OCI-M1 (cell line): ENCODE measurements around the gene ZFAND2B.

Experiments used
- DNase-seq: peaks from one replicate; lab custom pipeline; 2025; lab: John Stamatoyannopoulos, UW

The ZFAND2B gene

DNA sequence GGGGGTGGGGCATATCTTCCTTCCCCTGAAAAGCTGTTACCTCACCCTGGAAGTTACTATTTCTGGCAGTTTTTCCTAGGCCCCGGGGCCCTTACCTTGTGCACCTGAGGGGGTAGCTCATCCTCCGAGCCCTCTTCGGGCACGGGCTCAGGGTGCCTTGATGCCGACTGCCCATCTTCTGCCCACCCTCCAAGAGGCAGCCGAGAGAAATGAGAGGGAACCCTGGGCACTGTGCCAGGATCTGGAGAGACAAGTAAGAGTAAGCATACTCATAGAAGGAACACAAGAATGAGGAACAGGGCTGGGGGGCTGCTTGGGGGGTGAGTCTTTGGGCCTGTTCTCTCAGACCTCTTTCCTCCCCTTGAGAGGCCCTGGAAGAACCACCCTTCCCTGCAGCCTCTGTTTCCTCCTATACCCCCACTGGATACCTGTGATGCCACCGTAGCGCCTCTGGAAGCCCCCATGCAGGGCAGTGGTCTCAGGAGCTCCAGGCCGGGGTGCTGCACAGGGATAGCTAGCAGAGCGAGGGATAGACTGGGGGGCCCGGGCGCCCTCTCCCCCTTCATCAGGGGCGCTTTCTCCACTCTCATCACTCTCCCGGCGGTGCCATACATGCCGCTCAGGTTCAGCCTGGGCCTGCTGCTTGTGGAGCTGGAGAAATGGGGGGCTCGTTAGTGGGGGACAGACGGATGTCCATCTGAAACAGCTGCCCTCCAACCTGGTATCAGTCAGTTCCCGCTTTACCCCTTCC, 14.2 kb downstream of the ZFAND2B start:
- no peak for DNase-seq

DNA sequence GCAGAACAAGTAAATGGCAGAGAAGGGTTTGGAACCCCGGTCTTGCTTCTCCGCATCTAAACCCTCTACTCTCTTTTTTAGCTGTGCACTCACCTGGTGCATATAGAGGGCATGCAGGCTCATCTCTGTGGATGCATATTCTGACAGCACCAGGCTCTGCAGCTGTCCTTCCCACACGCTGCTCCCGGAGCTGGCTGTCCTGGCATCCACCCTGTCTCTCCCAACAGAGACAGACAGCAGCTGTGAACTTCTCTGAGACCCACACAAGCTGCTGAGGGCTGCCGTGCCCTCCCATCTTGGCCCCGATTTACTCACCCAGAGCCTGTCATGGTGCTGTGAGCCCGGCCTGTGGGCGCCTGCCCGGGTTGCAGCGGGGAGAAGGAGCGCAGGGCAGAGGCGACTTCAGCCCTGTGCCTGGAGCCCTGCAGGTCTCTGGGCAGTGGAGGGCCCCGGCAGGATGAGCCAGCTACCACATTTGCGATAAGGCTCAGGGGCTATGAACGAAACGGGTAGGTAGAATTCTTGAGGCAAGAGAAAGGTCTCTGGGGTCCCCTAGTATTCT, 15.5 kb downstream of the ZFAND2B start:
- DNase-seq: no peak

DNA sequence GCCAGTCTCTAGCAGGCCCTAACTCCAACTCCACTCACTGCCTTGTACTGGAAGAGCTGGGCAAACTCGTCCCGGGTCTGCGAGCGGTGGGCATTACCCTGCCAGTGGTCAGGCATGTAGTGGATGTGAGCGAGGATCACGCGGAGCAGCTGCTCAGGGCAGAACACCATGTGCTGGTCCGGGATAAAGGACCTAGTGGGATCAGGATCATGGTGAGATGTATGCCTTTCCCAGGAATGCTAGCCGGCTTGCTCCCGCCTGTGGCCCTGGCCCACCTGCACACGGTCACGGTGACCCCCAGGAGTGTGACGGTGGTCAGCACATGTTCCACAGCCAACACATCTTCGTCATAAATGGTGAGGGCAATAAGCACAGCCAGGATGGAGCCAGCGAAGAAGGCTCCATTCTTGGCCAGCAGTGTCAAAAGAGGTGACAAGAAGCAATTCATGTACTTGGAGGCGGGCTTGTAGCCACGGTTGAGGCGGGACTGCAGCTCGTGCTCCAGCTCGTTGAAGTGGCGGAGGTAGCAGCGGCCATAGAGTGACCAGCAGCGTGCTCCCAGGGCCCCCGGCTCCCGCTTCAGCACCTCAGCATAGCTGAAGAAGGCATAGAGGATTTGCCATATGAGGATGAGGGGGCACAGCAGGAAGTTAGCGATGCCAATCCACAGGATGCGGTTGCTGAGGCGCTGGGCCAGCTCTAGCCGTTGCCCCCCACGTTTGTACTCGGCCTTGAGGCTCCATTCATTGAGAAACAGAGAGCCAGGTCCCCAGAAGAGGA, 17.4 kb downstream of the ZFAND2B start:
- DNase-seq: no peak

DNA sequence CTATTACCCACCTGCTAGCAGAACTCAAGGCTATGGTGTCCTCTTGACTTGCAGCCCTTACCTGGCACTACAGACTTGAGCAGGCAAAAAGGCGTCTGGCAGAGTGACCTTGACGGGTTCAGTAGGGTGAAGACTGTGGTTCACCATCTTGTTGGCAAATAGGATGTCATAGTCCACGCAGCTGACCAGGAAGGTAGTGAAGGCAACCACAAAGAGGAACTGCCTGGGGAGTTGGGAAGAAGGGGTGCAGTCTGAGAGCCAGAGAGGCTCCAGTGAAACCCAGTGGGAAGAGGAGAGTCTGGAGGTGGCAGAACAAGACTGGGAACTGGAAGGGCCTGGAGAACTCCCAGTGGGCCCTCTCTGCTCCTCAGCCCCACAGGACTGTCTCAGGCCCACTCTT, 18.8 kb downstream of the ZFAND2B start:
- DNase-seq: peak; percentile 44

DNA sequence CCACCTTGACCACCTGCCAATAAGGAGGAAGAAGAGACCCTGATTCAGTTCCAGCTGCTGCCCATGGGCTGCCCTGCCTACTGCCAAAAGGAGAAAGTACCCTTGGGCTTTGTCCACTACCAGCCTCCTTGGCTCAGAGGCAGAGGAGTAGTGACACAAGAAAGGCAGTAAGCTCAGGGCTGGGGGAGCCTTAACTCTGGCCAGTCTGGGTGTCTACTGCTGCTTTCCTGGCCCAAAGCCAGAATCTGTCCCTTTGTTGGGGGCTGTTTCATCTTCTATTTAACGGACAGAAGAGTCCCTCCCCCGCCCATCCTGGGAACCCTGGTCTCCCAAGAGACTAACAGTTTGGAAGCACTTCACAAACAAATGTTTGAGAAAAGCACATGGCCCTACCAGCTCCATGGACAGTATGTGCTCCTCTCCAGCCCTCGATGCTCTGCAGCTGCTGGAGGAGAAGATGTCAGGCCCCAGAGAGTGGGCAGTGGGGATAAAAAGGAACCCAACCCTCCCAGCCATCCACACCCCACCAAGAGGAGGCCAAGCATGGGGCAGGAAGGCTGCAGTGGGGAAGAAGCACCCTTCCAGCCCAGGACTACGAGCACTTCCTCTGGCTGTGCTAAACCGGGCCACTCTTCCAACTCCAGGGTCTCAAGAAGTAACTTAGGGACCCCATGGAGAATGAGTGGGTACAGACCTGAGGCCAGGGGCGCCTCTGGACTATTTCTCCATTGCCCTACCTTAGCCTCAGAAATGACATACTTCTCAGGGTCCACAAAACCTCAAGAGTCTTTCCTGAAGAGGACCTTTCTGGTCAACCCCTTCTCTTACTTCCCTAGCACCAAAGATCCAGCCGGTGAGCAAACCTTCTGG, 21.7 kb downstream of the ZFAND2B start:
- DNase-seq: peak; percentile 39

DNA sequence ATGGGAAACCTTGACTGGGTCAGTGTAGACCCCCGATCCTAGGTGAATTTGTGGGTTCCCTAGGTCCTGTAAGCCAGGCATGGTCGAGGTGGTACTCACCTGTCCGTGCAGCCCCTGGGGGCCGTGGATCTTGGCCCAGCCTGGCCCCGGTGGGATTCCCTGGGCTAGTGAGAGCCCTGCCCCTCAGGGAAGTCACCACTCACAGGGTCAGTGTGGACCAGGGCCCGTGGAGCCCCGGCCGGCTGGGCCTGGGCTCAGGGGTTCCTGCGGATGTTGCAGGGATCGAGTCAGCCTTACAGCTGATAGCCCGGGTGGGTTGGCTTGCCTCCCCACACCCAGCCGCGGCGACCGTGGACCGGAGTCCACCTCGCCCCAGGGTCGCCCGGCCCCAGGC, 22.3 kb downstream of the ZFAND2B start:
- DNase-seq: peak; percentile 48

DNA sequence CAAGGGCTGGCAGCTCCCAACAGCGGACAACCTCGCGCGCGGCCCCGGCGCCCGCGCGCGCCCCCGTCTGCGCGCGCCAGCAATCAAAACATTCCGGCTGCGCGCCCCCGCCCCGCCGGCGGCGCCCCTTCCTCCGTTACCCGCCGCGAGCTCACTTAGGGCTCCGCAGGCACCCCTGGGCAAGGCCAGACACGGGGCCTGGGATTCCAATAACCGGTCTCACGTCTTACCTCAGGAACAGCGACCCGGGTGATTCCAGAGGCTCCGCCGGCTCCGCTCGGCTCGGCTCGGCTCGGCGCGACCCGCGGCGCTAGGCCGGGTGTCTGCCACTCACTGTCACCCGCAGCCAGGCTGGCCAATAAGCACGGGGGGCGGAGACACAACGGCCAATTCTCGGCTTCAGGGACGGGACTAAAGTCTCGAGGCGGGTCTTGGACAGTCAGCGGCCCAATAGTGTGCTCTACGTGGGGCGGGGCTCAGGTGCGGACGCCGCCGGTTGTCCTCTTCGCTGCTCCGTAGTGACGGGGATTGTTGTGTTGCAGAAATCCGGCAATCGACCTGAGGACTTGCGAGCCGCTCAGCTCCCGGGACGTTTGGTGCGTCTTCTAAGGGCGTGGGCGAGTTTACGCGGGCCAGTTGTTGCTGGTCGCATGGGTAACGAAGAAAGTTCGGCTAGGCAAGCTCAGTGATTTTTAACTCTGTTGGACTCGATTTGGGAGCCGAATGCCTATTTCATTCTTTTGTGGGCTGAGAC, 22.9 kb downstream of the ZFAND2B start, which contains the start of the genes ANKZF1 and ATG9A:
Gene ANKZF1 (plus strand): TSS at position 502 of the 754 bp plus-strand sequence. CDS start 452 bp downstream, outside the sequence.
Gene ATG9A (minus strand): TSS at position 332 of the 754 bp plus-strand sequence. CDS start 1,612 bp downstream, outside the sequence.
- peak; percentile 99 for DNase-seq

DNA sequence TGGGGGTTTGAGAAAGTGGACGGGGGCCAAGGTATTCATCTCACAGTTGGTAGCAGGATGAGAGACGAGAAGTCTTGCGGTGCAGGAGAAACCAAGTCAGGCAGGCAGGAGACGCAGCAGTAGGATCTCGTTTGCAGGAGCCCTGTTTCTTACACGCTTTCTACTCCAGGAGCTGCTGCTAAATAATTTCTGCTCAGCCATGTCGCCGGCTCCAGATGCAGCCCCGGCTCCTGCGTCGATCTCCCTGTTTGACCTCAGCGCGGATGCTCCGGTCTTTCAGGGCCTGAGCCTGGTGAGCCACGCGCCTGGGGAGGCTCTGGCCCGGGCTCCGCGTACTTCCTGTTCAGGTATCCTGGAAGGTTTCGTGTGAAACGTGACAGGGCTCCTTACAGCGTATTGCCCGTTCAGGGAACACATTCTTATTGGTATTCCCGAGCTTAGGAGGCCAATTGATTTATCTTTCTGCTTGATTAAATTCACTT, 23.5 kb downstream of the ZFAND2B start:
- DNase-seq: peak; percentile 59

DNA sequence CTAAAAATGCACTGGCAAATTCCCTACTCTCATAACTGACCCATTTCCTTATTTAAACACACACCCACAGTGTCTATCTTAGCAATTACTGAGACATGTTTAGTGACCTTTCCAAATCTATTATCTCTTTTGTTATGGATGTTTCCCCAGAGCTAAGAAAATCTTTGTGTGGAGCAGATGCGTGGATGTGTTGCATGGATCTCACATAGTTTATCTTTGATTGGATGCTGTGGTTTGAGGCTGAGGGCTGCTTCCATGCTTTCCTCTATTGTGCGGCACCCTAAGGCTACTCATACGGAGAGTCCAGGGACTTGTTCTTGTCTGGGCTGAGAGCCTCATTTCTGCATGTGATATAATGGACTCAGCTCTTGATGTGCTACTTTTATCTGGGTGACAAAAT, 27.7 kb downstream of the ZFAND2B start:
- DNase-seq: no peak

DNA sequence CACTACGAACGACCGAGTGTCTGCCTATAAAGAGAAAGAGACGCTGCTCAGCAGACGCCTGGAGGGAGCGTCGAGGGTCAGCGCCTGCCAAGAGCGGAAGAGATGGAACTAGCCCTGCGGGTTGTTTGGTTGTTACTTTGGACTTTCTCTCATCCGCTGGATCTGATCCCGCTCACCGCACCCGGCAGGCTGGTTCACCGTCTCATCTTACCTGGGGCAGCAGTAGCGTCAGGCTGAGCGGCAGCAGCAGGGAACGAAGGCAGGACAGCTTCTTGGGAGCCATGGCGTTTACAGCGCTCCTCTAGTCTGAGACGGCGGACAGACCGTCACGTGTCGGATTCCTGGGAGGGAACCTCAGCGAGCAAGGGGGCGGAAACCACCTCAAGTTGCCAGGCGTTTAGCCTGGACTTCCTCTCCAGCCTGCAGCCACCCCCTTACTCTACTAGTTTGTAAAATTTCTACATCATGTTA, 36.7 kb downstream of the ZFAND2B start:
- no peak for DNase-seq

DNA sequence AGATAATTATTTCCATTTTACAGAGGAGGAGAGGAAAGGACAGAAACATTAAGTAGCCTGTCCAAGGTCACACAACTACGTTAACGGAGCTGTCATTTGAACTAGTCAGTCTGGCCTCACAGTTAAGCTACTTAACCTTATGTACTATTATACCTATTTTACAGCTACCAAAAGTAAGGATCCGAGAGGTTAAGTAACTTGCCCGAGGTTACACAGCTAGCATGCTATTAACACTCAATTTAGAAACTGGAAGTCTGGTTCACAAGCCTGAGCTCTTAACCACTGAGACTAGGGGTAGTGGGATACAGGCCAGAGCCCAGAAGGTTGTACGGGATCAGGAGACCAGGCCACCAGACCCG, 38.2 kb downstream of the ZFAND2B start:
- no peak for DNase-seq

DNA sequence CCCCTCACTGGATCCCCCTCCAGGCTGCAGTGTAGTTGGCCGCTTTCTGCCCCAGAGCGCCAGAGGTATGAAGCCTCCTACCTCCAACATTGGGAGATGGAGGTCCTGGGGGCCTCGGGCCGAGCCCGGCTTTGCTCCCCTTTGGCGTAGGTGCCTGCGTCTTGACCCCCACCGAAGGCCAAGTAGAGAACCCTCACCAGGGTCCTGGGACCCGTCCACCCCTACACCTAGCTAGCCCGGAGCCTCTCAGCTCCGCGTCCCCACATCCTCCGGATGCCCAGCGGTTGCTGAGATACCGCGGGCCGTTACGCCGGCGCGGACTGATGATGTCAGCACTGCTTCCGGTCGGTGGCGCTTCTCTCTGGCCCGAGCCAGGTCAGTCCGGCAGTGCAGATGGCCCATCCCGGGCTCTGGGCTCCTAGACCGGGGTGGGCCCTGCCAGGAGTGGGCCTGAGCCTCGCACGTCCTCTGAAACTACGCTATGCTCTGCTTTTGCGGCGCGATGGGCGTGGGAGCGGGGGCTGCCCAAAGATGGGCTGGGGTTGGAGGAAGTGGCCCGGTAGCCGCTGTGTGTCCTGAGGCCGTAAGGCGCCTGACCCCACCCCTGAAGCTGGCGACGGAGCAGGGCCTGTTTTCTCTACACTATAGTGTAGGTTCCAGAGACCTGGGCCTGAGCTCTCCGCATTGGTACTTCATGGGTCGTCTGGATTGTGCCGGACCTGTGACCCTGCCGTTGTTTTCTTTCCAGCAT, 38.7 kb downstream of the ZFAND2B start, which contains the start of the genes GLB1L and STK16:
Gene GLB1L (minus strand): TSS at position 297 of the 751 bp plus-strand sequence. CDS start 1,871 bp downstream, outside the sequence.
Gene STK16 (plus strand): TSS at position 332 of the 751 bp plus-strand sequence. CDS start 521 bp downstream, outside the sequence.
- DNase-seq: peak; percentile 95

DNA sequence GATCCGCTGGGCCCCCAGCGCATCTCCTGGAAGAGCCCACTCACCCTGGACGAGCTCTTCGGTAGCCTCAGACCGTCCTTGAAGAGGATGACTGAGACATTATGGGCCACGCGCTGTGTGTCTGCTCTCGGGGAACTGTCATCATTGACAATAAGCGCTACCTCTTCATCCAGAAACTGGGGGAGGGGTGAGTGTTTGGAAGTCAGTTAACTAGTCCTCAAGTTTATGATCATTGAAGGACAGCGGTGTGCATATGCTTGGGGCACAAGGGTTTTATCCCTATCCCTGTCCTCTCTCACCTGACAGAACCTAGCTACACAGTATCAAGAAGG, 39.3 kb downstream of the ZFAND2B start:
- DNase-seq: no peak

DNA sequence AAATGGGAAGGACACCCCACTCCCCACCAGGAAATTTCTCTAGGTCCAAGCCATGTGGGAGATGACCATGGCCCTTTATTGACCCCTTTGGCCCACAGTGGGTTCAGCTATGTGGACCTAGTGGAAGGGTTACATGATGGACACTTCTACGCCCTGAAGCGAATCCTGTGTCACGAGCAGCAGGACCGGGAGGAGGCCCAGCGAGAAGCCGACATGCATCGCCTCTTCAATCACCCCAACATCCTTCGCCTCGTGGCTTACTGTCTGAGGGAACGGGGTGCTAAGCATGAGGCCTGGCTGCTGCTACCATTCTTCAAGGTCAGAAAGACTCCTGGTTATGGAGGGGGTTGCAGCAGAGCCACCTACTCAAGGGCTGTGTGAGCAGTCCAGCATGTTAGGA, 40.0 kb downstream of the ZFAND2B start:
- DNase-seq: no peak

DNA sequence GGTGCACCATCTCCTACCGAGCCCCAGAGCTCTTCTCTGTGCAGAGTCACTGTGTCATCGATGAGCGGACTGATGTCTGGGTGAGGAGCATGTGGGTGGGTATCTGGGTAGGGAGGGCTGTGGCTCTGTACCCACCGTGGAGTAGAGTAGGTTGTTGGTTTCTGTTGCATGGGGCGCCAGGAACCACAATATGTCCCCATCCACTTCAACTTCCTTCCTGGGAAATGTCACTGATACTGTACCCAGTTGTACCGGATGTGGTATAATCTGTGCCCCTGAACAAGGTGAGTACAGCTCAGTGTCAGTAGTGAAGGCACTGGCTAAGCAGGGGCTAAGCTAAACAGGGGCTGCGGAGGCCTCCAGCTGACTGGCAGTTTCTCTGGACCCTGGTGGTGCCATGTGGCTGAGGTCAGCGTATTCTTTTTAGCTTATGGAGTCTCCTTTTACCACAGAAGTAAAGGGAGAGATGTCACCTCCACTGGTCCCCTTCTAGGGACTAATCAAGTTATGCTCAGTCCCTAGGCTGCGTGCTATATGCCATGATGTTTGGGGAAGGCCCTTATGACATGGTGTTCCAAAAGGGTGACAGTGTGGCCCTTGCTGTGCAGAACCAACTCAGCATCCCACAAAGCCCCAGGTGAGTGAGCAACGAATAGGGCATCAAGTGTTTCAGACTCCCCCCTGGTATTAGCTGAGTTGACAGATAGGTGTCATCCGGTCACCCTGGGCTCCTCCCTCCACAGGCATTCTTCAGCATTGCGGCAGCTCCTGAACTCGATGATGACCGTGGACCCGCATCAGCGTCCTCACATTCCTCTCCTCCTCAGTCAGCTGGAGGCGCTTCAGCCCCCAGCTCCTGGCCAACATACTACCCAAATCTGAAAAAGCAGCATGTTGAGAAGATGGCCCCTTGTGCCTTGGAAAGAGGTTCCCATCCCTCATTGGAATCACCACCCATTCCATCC, 41.4 kb downstream of the ZFAND2B start:
- DNase-seq: no peak

DNA sequence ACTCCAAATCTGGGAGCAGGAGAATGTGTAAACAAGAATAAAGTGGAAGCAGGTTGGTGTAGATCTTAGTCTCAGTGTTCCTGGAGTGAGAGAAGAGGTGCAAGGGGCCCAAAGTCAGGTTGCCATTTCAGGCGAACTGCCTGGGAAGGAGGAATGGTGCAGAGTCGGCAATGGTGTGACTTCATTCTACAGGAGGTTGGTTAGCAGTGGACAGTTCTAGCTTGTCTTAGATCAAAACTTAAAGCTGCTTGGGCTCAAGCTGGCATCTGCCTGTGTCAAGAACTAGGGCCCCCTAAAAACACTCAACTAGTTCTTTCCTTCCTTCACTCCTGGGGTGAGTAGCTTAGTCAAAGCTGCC, 42.2 kb downstream of the ZFAND2B start:
- DNase-seq: no peak

DNA sequence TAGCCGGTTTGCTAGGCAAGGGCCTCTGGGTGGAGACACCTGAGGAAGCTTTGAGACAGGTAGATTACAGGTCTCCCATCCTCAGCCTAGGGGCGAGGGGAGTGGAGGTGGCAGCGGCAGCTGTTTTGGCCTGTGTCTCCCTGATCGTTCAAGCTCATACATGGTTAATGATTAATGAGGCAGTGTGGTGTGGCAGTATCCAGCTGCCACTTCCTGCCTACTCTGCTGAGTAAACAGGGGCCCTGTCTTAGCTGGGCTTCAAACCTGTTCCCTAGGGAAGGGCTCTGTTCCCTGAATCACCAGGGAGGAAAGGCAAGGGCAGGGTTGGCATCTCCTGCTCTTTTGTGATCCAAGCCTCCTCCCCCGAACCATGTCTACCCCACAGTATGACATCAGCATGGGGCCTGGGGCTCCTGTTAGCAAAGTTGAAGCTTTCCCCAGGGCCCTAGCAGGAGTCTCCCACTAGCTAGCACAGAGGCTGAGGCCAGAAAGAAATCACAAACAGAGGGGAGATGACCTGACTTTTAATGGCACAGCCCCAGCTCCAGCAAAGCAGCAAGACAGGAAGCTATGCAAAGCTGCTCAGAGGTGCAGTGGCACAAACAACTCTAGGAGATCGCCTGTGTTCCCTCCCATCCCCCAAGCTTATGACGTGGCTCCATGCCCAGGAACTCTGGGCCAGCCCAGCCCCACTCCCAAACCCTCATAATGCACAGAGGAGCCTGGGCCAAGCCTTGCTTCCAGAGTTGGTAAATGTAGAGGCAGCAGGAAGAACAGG, 42.8 kb downstream of the ZFAND2B start:
- peak; percentile 69 for DNase-seq
